OCI-LY3 (cell line): ENCODE measurements around the gene ARHGEF25.
"Not testable (repeated sequence)": the region's sequence is repeated elsewhere in the genome, so short reads cannot be mapped to it uniquely, and the experiment has no call there.

ENCODE experiments used
- H2AFZ ChIP-seq: fragments of 200-600, 300-600 bp; shearing (Covaris generic); 2 replicates; pipeline ENCODE4 v1.6.0; 2014; ENCODE audit warnings: antibody characterized with exemption, low read depth, low read length
- H3K27ac ChIP-seq: fragments of 200-600, 300-600 bp; sonication (generic); 2 replicates; pipeline ENCODE4 v1.5.1; 2014; ENCODE audit warnings: mild to moderate bottlenecking, low read length, moderate library complexity, mixed read lengths
- H3K27me3 ChIP-seq: fragments of 200-600, 300-600 bp; sonication (generic); 2 replicates; pipeline ENCODE4 v1.6.1; 2014; ENCODE audit warnings: low read depth, low read length, mixed read lengths
- H3K36me3 ChIP-seq: fragments of 200-600, 300-600 bp; sonication (generic); replicated peaks from 2 replicates; pipeline ENCODE3; 2014; ENCODE audit warnings: low read depth, low read length, mixed read lengths
- H3K4me1 ChIP-seq: fragments of 300-600, 200-600 bp; sonication (generic); 2 replicates; pipeline ENCODE4 v1.6.1; 2014; ENCODE audit warnings: low read length, mixed read lengths
- H3K4me2 ChIP-seq: fragments of 200-600, 300-600 bp; sonication (generic); 2 replicates; pipeline ENCODE4 v1.6.1; 2014; ENCODE audit warnings: low read length, mixed read lengths
- H3K4me3 ChIP-seq: fragments of 300-600, 200-600 bp; sonication (generic); 2 replicates; pipeline ENCODE4 v1.5.1; 2014; ENCODE audit warnings: antibody characterized with exemption, mild to moderate bottlenecking, low read length, moderate library complexity
- H3K79me2 ChIP-seq: fragments of 300-600, 200-600 bp; shearing (Covaris generic); 2 replicates; pipeline ENCODE4 v1.6.1; 2014; ENCODE audit warnings: mild to moderate bottlenecking, low read length, mixed read lengths
- H3K9ac ChIP-seq: fragments of 300-600, 200-600 bp; shearing (Covaris generic); 2 replicates; pipeline ENCODE4 v1.6.0; 2014; ENCODE audit warnings: mild to moderate bottlenecking, low read length, moderate library complexity
- H3K9me3 ChIP-seq: fragments of 200-600, 300-600 bp; shearing (Covaris generic); 2 replicates; pipeline ENCODE4 v1.6.1; 2014; ENCODE audit warnings: low read length, mixed read lengths; ENCODE audit not compliant: insufficient read depth
- H4K20me1 ChIP-seq: fragments of 200-600, 300-600 bp; sonication (generic); 2 replicates; pipeline ENCODE4 v1.6.1; 2016; ENCODE audit warnings: low read length, mixed read lengths; ENCODE audit not compliant: insufficient read depth
- CTCF ChIP-seq: fragments of 200-600, 300-600 bp; sonication (generic); IDR thresholded peaks from 2 replicates; pipeline ENCODE4 v1.5.1; 2014; ENCODE audit warnings: antibody characterized with exemption, low read length, low read depth
- EZH2phosphoT487 ChIP-seq: fragments of 200-600 bp; shearing (Covaris generic); IDR thresholded peaks from 2 replicates; pipeline ENCODE4 v1.6.1; 2018; ENCODE audit warnings: antibody characterized with exemption, mixed run types, low read depth

Gene ARHGEF25

GRCh38 chr12:57640175-57641042 lies 29.2 kb downstream of the ARHGEF25 start:
- no peak overlapping the region for H3K27ac ChIP-seq
- no peak overlapping the region for H3K9ac ChIP-seq
- H3K79me2 ChIP-seq: no peaks in the 10 kb centered on the region
- no peaks in the 10 kb centered on the region for H4K20me1 ChIP-seq
- no peak overlapping the region for H3K4me2 ChIP-seq
- no peak for TF ChIP-seq EZH2phosphoT487
- no peak for TF ChIP-seq CTCF
- H3K9me3 ChIP-seq: peaks cover 4% of the 10 kb centered on the region; the same call in 1 of the 2 replicates
- no peaks in the 10 kb centered on the region for H3K27me3 ChIP-seq
- no peak overlapping the region for H2AFZ ChIP-seq
- no peaks in the 10 kb centered on the region for H3K36me3 ChIP-seq
- H3K4me3 ChIP-seq: no peak overlapping the region
- H3K4me1 ChIP-seq: no peaks in the 10 kb centered on the region

GRCh38 chr12:57641699-57642442 lies 30.6 kb downstream of the ARHGEF25 start:
- Histone ChIP-seq H3K4me3 (no peak overlapping the region), H3K4me2 (no peak overlapping the region), H3K4me1 (no peaks in the 10 kb centered on the region), H3K79me2 (no peaks in the 10 kb centered on the region), H3K27ac (no peak overlapping the region), H3K9ac (no peak overlapping the region), H2AFZ (no peak overlapping the region), H3K27me3 (no peaks in the 10 kb centered on the region), H3K9me3 (peaks cover 4% of the 10 kb centered on the region; the same call in 1 of the 2 replicates), H4K20me1 (no peaks in the 10 kb centered on the region), H3K36me3 (no peaks in the 10 kb centered on the region)
- no peak for TF ChIP-seq CTCF
- TF ChIP-seq EZH2phosphoT487: no peak

- H3K9ac ChIP-seq, H4K20me1 ChIP-seq, H3K4me3 ChIP-seq, H3K9me3 ChIP-seq, H3K36me3 ChIP-seq, H3K27me3 ChIP-seq, H3K4me2 ChIP-seq, H3K27ac ChIP-seq, H3K4me1 ChIP-seq, H2AFZ ChIP-seq, H3K79me2 ChIP-seq: not testable (repeated sequence)
These were observed 34.9 kb downstream of the ARHGEF25 start for GRCh38 chr12:57645990-57646658.

- not testable (repeated sequence) for H4K20me1 ChIP-seq, H3K27me3 ChIP-seq, H3K9me3 ChIP-seq, H3K27ac ChIP-seq, H3K4me2 ChIP-seq, H2AFZ ChIP-seq, H3K4me1 ChIP-seq, H3K36me3 ChIP-seq, H3K79me2 ChIP-seq, H3K9ac ChIP-seq, H3K4me3 ChIP-seq
These were observed 35.4 kb downstream of the ARHGEF25 start for GRCh38 chr12:57646659-57647049.
